HG03097 (cell line): ENCODE data around the gene NOC3L.

ENCODE experiments used
- ATAC-seq: cut with Tn5 transposase; IDR thresholded peaks from one replicate; pipeline ENCODE4 v1.9.1; 2021; ENCODE audit not compliant: unreplicated experiment, low FRiP score

Gene NOC3L

DNA sequence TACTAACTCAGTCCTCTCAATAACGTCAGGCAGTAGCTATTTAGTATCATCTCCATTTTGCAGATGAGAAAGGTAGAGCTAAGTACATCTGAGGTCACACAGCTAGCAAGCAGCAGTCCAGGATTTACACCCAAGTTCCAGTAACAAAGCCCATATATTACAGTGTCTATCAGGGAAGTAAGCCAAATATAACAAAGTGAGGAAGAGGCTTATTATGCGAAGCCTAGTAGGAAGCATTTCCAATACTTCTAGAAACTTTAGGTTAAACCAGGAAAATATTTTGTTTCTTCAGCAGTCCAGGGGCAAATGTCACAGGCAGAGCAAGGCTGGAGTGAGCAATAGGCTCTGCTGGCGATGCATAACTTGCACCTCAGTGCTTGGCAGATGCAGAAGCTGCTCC lies 53.9 kb downstream of the NOC3L start:
- ATAC-seq, result no peak

DNA sequence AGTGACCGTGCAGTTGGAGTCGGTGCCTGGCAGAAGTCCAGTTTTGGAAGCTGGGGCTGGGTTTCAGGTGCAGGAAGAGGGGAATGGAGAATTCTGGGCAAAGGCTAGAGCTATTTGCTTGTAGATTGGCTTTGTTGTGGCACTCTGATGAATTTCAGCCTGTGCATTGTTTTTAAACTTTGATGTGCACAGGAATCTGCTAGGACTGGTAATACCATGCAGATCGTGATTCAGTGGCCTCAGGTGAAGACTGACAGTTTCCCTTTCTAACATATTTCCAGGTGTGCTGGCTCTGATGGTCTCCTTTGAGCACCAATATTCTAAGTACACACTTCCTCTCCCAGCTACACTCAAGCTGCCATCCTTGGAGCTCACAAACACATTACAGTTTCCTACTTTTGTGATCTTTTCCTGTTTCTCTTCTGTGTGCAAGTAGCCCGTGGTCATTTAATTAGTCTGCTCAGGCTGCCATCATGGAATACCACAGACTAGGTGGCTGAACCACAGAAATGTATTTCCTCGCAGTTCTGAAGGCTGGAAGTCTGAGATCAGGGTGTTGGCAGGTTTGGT lies 55.6 kb downstream of the NOC3L start:
- ATAC-seq, result no peak

DNA sequence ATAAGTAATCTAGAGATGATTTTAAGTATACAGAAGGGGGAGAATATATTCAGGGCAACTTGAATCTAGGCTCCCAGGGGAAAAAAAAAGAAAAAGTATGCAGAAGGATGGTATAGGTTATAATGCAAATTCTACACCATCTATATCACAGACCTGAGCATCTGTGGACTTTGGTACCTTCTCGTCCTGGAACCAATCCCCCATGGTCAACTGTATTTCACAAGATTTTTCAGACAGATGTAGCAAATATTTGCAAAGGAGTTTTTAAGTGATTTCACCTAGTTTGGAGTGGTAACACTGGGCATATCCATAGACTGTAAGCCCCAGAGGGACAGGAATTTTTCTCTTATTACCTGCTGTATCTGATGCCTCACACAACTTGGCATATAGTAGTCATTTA lies 58.8 kb downstream of the NOC3L start:
- ATAC-seq, result no peak

DNA sequence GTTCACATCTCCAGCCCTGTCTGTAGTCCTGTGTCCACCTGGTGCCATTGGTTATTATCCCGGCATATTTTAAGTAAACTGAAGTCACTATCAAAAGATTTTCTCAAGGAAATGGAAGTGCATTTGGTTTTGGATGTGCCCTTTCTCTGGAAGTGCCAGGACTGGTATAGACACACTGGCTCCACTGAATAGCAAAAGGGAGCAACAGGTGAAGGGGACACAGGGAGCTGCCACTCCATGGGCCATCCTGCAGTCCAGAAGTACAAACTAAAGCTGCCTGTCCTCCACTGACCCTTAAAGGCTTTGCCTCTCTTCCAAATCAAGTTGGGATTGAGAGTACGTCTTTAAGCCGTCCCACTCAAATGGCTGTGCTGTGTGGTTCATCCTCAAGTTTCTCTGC lies 62.7 kb downstream of the NOC3L start:
- ATAC-seq, result no peak

DNA sequence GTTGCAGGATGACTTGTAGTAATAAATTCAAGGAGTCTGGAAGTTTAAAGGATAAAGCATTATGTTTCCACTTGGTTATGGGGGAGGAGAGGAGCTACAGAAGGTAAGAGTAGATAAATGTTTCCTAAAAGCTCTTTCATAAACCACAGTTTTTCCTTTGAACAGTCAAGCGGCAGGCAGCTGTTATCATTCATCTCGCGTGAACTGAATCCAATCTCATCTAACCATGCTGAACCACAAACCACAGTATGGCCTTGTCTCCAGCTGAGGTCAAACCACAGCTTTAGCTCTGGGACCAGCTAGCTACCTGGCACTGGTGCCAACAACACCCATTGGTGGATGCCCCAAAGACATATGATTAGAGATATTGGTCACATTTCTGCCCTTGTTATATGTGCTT lies 63.3 kb downstream of the NOC3L start:
- ATAC-seq, result no peak

- ATAC-seq, result no peak
Measured at GRCh38 chr10:94294168-94294567, 68.6 kb downstream of the NOC3L start.

DNA sequence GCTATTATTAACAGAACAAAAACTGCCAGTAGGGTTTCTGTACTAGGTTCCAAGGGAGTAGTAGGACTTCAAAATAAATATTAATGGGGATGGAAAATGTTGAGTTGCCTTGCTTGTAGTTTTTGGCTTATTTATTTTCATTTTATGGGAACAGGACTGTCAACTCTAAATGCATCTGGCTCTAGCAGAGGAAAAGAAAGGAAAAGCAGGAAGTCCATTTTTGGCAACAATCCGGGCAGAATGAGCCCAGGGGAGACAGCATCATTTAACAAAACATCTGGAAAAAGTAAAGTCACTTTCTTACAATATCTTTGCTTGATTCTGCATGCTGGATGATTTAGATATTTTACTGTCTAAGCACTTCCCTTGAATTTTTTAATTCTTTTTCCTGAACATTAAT lies 69.4 kb downstream of the NOC3L start:
- ATAC-seq, result no peak

- no peak for ATAC-seq
Measured at GRCh38 chr10:94292434-94293090, 70.2 kb downstream of the NOC3L start.

DNA sequence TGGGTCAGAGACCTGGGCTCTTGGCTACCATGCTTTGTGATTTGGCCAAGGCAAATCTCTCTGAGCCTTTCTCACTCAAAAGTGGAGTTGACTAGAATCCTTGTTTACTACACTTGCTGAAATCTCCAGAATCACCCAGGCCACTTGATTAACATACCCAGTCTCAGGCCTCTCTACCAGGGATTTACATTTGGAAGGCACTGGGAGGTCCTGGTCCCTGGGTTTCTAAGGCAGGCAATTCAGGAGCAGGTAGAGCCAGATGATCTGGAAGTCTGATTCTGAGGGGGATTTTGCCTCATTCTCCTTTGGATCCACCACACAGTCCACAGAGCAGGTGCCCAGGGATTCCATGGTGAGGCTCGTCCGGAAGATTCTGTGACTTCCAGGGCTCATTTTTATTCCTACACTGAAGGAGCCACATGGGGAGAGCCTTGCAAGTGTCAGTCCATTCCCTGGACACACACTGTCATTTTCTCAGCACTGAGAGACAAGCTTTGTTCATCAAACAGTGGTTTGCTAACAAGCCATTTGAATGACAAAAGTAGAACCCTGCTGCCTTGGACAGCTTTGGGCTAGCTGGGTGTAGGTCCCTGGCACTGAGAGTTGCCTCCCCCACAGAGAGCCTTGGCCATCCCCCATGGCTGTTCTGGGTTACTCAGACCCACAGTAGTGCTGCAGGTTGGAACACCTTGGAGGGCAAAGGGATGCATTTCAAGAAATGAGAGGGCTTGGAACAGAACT lies 74.2 kb downstream of the NOC3L start:
- ATAC-seq, result no peak

DNA sequence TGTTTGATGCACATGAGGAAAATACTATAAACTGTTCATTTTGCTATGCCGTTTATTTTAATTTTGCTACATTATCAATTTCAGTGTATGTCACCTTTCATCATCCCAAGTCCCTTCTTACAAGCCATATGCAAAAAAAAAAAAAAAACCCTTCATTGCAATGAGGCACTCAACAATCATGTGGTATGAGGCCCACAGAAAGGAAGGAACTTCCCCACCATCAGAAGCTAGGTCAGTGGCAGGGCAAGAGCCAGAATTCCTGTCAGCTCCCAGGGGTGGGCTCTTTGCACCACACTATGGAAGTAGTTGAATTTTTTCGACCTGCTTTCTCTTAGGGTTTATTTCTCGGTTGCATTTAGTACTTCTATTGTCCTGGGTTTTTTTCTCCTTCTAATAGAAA lies 75.4 kb downstream of the NOC3L start:
- ATAC-seq, result no peak

- no peak for ATAC-seq
Measured at GRCh38 chr10:94286901-94287300, 75.8 kb downstream of the NOC3L start.

GRCh38 chr10:94285271-94285670 lies 77.5 kb downstream of the NOC3L start:
- ATAC-seq, result no peak
